ENCODE data around the gene GPRC5D. TPM values are rescaled to one million over a fixed set of nuclear protein-coding genes. Genes with fewer than 3 reads are reported as not detected.

GPRC5D gene
- polyA plus RNA-seq, 2 donors = 0.31 to 0.69 TPM

- no peak overlapping the region for H3K27ac ChIP-seq (ENCODE audit: low read depth in 2 of 2, low read length in 1 of 2)
- WGBS, 2 donors = 54 to 56% methylated on average over 3 of the region's 3 CpGs
- no peaks in the 10 kb centered on the region for H3K9me3 ChIP-seq (ENCODE audit: control insufficient read depth in 2 of 2, insufficient read depth in 1 of 2, low read depth in 1 of 2, low read length in 1 of 2)
- H3K4me3 ChIP-seq (ENCODE audit: low read depth in 1 of 2, low read length in 2 of 2) = no peak overlapping the region
- H3K36me3 ChIP-seq (ENCODE audit: control insufficient read depth in 2 of 2, insufficient read depth in 2 of 2, low read length in 1 of 2) = no peaks in the 10 kb centered on the region
- no peaks in the 10 kb centered on the region for H3K27me3 ChIP-seq (ENCODE audit: control insufficient read depth in 1 of 2, insufficient read depth in 2 of 2, low read length in 2 of 2)
- H3K4me1 ChIP-seq (ENCODE audit: control insufficient read depth in 2 of 2, insufficient read depth in 2 of 2, low read length in 1 of 2) = no peaks in the 10 kb centered on the region
These were observed 44.2 kb upstream of the GPRC5D start for GRCh38 chr12:12996209-12996608.

GRCh38 chr12:12995088-12995487, 43.1 kb upstream of the GPRC5D start:
- Histone ChIP-seq H3K27me3 (ENCODE audit: control insufficient read depth in 1 of 2, insufficient read depth in 2 of 2, low read length in 2 of 2) (no peaks in the 10 kb centered on the region), H3K36me3 (ENCODE audit: control insufficient read depth in 2 of 2, insufficient read depth in 2 of 2, low read length in 1 of 2) (no peaks in the 10 kb centered on the region), H3K4me3 (ENCODE audit: low read depth in 1 of 2, low read length in 2 of 2) (no peak overlapping the region), H3K9me3 (ENCODE audit: control insufficient read depth in 2 of 2, insufficient read depth in 1 of 2, low read depth in 1 of 2, low read length in 1 of 2) (no peaks in the 10 kb centered on the region), H3K27ac (ENCODE audit: low read depth in 2 of 2, low read length in 1 of 2) (no peak overlapping the region), H3K4me1 (ENCODE audit: control insufficient read depth in 2 of 2, insufficient read depth in 2 of 2, low read length in 1 of 2) (no peaks in the 10 kb centered on the region)
- WGBS, 2 donors = 93 to 98% methylated on average over 3 of the region's 3 CpGs

GRCh38 chr12:12993367-12993766, 41.4 kb upstream of the GPRC5D start:
- H3K4me3 ChIP-seq (ENCODE audit: low read depth in 1 of 2, low read length in 2 of 2) = no peak overlapping the region
- peak overlapping the region in 1 of 2 donors; percentile 21 for H3K27ac ChIP-seq (ENCODE audit: low read depth in 2 of 2, low read length in 1 of 2)
- no peaks in the 10 kb centered on the region for H3K4me1 ChIP-seq (ENCODE audit: control insufficient read depth in 2 of 2, insufficient read depth in 2 of 2, low read length in 1 of 2)
- no peaks in the 10 kb centered on the region for H3K27me3 ChIP-seq (ENCODE audit: control insufficient read depth in 1 of 2, insufficient read depth in 2 of 2, low read length in 2 of 2)
- peaks cover 0 to 4% of the 10 kb centered on the region in 2 donors for H3K36me3 ChIP-seq (ENCODE audit: control insufficient read depth in 2 of 2, insufficient read depth in 2 of 2, low read length in 1 of 2)
- 95 to 96% methylated on average over 4 of the region's 4 CpGs for WGBS, 2 donors
- H3K9me3 ChIP-seq (ENCODE audit: control insufficient read depth in 2 of 2, insufficient read depth in 1 of 2, low read depth in 1 of 2, low read length in 1 of 2) = no peaks in the 10 kb centered on the region

- no peaks in the 10 kb centered on the region for H3K9me3 ChIP-seq (ENCODE audit: control insufficient read depth in 2 of 2, insufficient read depth in 1 of 2, low read depth in 1 of 2, low read length in 1 of 2)
- no peak overlapping the region for H3K4me3 ChIP-seq (ENCODE audit: low read depth in 1 of 2, low read length in 2 of 2)
- WGBS, 2 donors = 63 to 68% methylated on average over 8 of the region's 8 CpGs
These were observed 40.6 kb upstream of the GPRC5D start for GRCh38 chr12:12992418-12993130.

GRCh38 chr12:12990700-12991468, 38.9 kb upstream of the GPRC5D start:
- Histone ChIP-seq H3K9me3 (ENCODE audit: control insufficient read depth in 2 of 2, insufficient read depth in 1 of 2, low read depth in 1 of 2, low read length in 1 of 2) (no peaks in the 10 kb centered on the region), H3K4me3 (ENCODE audit: low read depth in 1 of 2, low read length in 2 of 2) (no peak overlapping the region), H3K4me1 (ENCODE audit: control insufficient read depth in 2 of 2, insufficient read depth in 2 of 2, low read length in 1 of 2) (no peaks in the 10 kb centered on the region), H3K27ac (ENCODE audit: low read depth in 2 of 2, low read length in 1 of 2) (no peak overlapping the region), H3K36me3 (ENCODE audit: control insufficient read depth in 2 of 2, insufficient read depth in 2 of 2, low read length in 1 of 2) (peaks cover 3 to 12% of the 10 kb centered on the region in 2 donors), H3K27me3 (ENCODE audit: control insufficient read depth in 1 of 2, insufficient read depth in 2 of 2, low read length in 2 of 2) (no peaks in the 10 kb centered on the region)
- 68 to 70% methylated on average over 7 of the region's 7 CpGs for WGBS, 2 donors

More at GRCh38 chr12:12992418-12993130, 40.6 kb upstream of the GPRC5D start:
- H3K27ac ChIP-seq (ENCODE audit: low read depth in 2 of 2, low read length in 1 of 2) = peak overlapping the region in 1 of 2 donors; percentile 31
- no peaks in the 10 kb centered on the region for H3K27me3 ChIP-seq (ENCODE audit: control insufficient read depth in 1 of 2, insufficient read depth in 2 of 2, low read length in 2 of 2)
- peaks cover 0 to 4% of the 10 kb centered on the region in 2 donors for H3K36me3 ChIP-seq (ENCODE audit: control insufficient read depth in 2 of 2, insufficient read depth in 2 of 2, low read length in 1 of 2)
- H3K4me1 ChIP-seq (ENCODE audit: control insufficient read depth in 2 of 2, insufficient read depth in 2 of 2, low read length in 1 of 2) = no peaks in the 10 kb centered on the region

- Histone ChIP-seq H3K36me3 (ENCODE audit: control insufficient read depth in 2 of 2, insufficient read depth in 2 of 2, low read length in 1 of 2) (peaks cover 3 to 13% of the 10 kb centered on the region in 2 donors), H3K4me1 (ENCODE audit: control insufficient read depth in 2 of 2, insufficient read depth in 2 of 2, low read length in 1 of 2) (no peaks in the 10 kb centered on the region)
- WGBS, 2 donors = 78 to 82% methylated on average over 5 of the region's 5 CpGs
These were observed 35.5 kb upstream of the GPRC5D start for GRCh38 chr12:12987421-12987820.

GRCh38 chr12:12986775-12987331, 34.9 kb upstream of the GPRC5D start:
- no peaks in the 10 kb centered on the region for H3K9me3 ChIP-seq (ENCODE audit: control insufficient read depth in 2 of 2, insufficient read depth in 1 of 2, low read depth in 1 of 2, low read length in 1 of 2)
- WGBS, 2 donors = 82 to 85% methylated on average over 10 of the region's 10 CpGs
- no peaks in the 10 kb centered on the region for H3K27me3 ChIP-seq (ENCODE audit: control insufficient read depth in 1 of 2, insufficient read depth in 2 of 2, low read length in 2 of 2)
- no peak overlapping the region for H3K4me3 ChIP-seq (ENCODE audit: low read depth in 1 of 2, low read length in 2 of 2)
- no peak overlapping the region for H3K27ac ChIP-seq (ENCODE audit: low read depth in 2 of 2, low read length in 1 of 2)
- H3K36me3 ChIP-seq (ENCODE audit: control insufficient read depth in 2 of 2, insufficient read depth in 2 of 2, low read length in 1 of 2) = peaks cover 3 to 13% of the 10 kb centered on the region in 2 donors
- no peaks in the 10 kb centered on the region for H3K4me1 ChIP-seq (ENCODE audit: control insufficient read depth in 2 of 2, insufficient read depth in 2 of 2, low read length in 1 of 2)

More at GRCh38 chr12:12987421-12987820, 35.5 kb upstream of the GPRC5D start:
- Histone ChIP-seq H3K27ac (ENCODE audit: low read depth in 2 of 2, low read length in 1 of 2) (no peak overlapping the region), H3K4me3 (ENCODE audit: low read depth in 1 of 2, low read length in 2 of 2) (no peak overlapping the region), H3K9me3 (ENCODE audit: control insufficient read depth in 2 of 2, insufficient read depth in 1 of 2, low read depth in 1 of 2, low read length in 1 of 2) (no peaks in the 10 kb centered on the region), H3K27me3 (ENCODE audit: control insufficient read depth in 1 of 2, insufficient read depth in 2 of 2, low read length in 2 of 2) (no peaks in the 10 kb centered on the region)

GRCh38 chr12:12985817-12986408, 33.9 kb upstream of the GPRC5D start:
- H3K4me3 ChIP-seq (ENCODE audit: low read depth in 1 of 2, low read length in 2 of 2) = no peak overlapping the region
- no peaks in the 10 kb centered on the region for H3K9me3 ChIP-seq (ENCODE audit: control insufficient read depth in 2 of 2, insufficient read depth in 1 of 2, low read depth in 1 of 2, low read length in 1 of 2)
- H3K27me3 ChIP-seq (ENCODE audit: control insufficient read depth in 1 of 2, insufficient read depth in 2 of 2, low read length in 2 of 2) = no peaks in the 10 kb centered on the region
- H3K36me3 ChIP-seq (ENCODE audit: control insufficient read depth in 2 of 2, insufficient read depth in 2 of 2, low read length in 1 of 2) = peaks cover 3 to 13% of the 10 kb centered on the region in 2 donors
- no peak overlapping the region for H3K27ac ChIP-seq (ENCODE audit: low read depth in 2 of 2, low read length in 1 of 2)
- whole genome bisulfite sequencing, 2 donors = 83 to 86% methylated on average over 4 of the region's 4 CpGs
- H3K4me1 ChIP-seq (ENCODE audit: control insufficient read depth in 2 of 2, insufficient read depth in 2 of 2, low read length in 1 of 2) = no peaks in the 10 kb centered on the region

- Histone ChIP-seq H3K36me3 (ENCODE audit: control insufficient read depth in 2 of 2, insufficient read depth in 2 of 2, low read length in 1 of 2) (peaks cover 3 to 11% of the 10 kb centered on the region in 2 donors), H3K9me3 (ENCODE audit: control insufficient read depth in 2 of 2, insufficient read depth in 1 of 2, low read depth in 1 of 2, low read length in 1 of 2) (no peaks in the 10 kb centered on the region), H3K27ac (ENCODE audit: low read depth in 2 of 2, low read length in 1 of 2) (no peak overlapping the region), H3K4me1 (ENCODE audit: control insufficient read depth in 2 of 2, insufficient read depth in 2 of 2, low read length in 1 of 2) (no peaks in the 10 kb centered on the region), H3K4me3 (ENCODE audit: low read depth in 1 of 2, low read length in 2 of 2) (no peak overlapping the region), H3K27me3 (ENCODE audit: control insufficient read depth in 1 of 2, insufficient read depth in 2 of 2, low read length in 2 of 2) (no peaks in the 10 kb centered on the region)
- 82 to 86% methylated on average over 5 of the region's 5 CpGs for WGBS, 2 donors
These were observed 32.2 kb upstream of the GPRC5D start for GRCh38 chr12:12984149-12984548.

Measured in esophagus (tissue), 2 donors.